ENCODE results near the gene ADCY7.

Gene ADCY7

DNA sequence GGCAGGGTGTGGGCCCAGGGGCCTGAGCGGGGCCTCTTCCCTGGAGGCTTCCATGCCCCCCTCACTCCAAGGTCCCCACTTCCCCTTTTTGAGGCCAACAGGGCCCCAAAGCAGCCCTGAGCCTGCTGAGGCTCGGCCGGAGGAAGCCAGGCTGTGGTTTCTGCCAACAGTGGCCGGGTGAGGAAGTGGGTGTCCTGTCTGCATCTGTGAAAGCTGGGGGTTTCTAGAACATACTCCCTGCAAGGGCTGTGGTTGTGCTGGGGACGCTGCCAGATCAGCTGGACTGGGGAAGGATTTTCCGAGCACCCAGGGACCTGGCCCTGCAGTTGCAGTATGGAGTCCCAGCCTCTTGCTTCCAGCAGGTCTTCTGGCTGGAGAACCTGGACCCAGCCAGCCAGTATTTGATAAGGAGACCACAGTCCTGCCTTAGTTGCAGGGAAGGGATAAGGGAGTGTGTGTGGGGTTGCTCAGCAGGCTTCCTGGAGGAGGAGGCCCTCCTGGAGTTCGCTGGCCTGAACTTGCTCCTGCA is 15.7 kb downstream of the ADCY7 start:
- DNase-seq (ENCODE audit: low read depth): peak; percentile 33

DNA sequence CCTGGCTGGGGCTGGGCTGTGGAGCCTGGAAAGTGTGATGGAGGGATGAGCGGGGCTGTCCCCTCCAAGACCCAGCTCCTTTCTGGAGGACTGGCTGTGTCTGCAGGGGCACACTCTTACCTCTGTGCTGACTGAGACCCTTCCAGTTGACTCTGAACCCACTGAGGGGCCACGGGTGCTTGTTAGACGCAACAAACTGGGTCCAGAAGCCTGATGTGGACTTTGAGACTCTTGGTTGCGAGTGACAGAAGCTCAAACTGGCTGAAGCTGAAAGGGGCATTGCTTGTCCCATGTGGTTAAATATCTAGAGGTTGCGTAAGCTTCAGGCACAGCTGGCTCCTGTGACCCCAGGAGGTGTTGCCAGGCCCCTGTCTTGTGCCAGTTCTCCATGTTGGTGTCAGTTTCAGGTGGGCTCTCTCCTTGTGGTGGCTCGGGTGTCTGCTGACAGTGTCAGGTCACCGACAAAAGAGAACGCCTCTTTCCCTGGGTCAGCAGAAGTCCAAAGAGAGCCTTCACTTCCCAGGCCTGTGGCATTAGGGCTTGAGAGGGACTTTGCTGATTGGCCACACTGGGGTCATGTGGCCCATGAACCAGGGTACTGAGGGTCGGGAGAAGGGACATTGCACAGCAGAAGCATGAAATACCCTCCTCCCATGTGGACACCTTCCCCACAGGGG is 16.7 kb downstream of the ADCY7 start:
- DNase-seq (ENCODE audit: low read depth): no peak

DNA sequence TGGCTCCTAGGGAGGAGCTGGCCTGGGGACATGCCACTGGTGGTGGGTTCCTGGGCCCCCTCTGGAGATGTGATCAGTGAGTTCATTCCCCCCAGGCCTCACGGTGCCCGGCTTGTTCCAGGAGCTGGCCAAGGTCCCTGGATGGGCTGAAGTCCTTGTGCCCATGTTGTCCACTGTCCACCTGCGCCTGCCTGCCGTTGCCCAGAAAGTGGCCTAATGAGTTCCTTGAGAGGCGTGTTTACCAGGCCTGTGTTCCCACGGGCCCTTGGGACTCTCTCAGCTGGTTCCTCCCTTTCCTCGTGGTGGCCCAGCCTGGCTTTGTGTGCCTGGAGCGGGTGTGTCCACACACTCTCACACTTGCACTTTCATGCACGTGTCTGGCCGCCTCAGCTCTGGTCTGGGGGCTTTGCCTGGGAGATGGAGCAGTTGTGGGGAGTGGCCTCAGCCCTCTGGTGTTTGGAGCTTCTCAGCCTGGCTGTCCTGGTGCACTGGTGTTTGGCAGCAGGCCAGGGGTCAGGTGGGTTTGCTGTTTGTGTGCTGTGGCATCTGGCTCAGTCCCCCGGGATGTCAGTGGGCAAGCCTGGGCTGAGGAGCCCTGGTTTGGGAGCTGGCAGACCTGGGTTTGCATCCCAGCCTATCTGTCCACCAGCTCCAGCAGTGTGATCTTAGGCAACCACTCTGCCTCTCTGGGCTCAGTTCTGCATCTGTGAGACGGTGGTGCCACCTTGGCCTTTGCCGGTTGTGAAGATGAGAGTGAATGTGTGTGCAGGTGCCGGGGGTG is 18.0 kb downstream of the ADCY7 start:
- no peak for DNase-seq (ENCODE audit: low read depth)

DNA sequence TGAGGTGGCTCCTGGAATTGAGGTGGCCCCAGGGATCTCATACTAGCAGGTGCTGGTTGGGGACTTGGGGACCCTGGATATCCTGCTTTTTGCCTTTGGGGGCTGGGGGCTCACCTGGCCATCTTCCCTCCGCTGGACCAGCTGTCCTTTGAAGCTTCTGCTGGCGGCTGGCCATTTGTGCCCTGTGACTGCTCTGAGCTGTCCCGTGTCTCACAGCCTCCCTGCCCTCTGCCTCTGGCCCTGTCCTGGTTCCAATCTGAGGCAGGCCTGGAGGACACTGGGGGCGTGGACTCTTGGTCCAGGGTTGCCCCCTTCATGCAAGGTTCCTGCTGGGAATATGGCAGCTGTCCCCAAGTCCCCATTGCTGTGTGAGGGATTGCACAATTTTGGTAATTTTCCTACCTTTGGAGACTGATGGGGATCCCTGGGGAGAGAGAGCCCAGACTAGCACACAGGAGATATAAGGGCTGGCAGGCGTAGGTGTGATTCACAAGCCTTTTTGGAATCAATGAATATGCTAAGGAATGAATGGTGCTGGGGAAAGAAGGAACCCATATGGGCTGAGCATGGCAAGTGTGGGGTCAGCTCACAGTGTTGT is 19.2 kb downstream of the ADCY7 start:
- no peak for DNase-seq (ENCODE audit: low read depth)

DNA sequence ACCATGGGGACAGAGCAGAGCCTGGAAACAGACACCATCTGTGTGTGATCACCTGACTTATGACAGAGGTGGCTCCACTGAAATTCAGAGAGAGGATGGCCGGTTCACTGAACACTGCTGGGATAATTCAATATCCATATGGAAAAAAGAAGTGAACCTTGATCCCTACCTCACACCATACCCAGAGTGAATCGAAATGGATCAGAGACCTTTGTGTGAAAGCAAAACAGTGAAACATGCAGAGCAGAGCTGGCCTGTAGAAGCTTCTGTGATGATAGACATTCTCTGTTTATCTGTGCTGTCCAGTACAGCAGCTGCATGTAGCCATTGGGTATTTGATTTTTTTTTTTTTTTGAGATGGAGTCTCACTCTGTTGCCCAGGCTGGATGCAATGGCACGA is 20.3 kb downstream of the ADCY7 start:
- no peak for DNase-seq (ENCODE audit: low read depth)

DNA sequence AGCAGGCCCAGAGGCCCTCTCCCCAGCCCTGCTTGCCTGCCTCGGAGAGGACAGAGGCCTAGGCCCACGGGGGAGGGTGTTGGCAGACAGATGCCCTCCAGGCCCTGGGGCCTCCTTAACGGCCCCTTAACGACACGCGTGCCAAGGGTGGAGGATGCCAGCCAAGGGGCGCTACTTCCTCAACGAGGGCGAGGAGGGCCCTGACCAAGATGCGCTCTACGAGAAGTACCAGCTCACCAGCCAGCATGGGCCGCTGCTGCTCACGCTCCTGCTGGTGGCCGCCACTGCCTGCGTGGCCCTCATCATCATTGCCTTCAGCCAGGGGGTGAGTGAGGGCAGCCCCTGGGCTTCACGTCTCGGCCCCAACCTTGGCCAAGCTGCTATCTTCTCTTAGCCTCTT is 21.7 kb downstream of the ADCY7 start:
- no peak for DNase-seq (ENCODE audit: low read depth)

DNA sequence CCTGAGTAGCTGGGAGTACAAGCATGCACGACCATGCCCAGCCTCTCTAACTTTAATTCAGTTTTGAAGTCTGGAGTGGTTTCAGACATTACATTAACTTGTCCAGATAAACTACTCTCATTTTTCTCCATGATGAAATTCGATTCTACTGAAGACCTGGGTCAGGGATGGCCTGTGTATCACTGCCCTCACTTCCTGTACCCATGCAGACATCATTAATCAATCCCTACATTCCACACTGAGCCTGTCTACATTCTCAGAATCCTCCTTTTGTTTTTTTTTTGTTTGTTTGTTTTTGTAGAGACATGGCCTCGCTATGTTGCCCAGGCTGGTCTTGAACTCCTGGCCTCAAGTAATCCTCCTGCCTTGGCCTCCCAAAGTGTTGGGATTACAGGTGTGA is 22.6 kb downstream of the ADCY7 start:
- no peak for DNase-seq (ENCODE audit: low read depth)

DNA sequence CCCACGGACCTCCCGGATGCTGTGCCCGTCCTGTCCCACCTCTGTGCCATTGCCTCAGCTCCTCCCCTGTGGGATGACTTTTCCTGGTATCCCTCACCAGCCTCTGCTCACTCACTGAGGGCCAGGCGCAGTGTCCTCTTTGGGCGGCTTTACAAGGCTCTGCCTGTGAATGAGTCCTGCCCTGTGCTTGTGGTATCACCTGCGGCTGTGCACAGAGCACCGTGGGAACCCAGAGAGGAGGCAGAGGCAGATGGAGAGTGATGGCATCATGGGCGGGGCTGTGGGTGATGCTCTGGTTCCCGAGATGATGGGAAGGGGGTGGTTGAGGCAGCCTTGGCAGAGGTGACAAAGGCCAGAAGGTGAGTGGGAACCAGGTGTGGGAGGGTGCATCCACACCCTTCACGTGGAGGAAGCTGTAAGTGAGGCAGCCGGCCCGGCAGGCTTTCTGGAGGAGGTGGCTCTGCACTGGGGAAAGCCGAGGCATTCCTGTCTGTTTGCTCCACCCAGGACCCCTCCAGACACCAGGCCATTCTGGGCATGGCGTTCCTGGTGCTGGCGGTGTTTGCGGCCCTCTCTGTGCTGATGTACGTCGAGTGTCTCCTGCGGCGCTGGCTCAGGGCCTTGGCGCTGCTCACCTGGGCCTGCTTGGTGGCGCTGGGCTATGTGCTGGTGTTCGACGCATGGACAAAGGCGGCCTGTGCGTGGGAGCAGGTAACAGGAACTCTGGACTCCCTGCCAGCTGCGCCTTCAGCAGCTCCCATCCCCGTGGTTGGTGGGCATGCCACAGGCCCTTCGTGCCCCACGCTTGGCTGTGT is 23.8 kb downstream of the ADCY7 start:
- DNase-seq (ENCODE audit: low read depth): no peak

DNA sequence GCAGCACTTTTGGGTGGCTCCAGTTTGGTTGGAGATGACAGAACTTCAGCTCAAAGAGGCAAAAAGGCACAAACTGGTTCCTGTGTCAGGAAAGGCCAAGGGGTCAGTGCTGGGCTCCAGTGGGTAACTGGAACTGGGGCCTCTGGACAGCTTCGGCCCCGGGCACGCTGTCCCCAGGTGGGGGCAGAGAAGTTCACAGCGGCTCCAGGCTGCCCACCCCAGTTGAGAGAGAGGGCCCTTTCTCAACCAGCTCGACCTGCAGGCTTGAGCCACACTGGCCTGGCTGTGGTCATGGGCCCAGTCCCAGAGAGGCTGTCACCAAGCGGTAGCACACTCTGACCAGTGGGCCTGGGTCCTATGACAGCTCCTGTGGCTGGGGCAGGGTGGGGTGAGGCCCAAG is 24.5 kb downstream of the ADCY7 start:
- DNase-seq (ENCODE audit: low read depth): no peak

DNA sequence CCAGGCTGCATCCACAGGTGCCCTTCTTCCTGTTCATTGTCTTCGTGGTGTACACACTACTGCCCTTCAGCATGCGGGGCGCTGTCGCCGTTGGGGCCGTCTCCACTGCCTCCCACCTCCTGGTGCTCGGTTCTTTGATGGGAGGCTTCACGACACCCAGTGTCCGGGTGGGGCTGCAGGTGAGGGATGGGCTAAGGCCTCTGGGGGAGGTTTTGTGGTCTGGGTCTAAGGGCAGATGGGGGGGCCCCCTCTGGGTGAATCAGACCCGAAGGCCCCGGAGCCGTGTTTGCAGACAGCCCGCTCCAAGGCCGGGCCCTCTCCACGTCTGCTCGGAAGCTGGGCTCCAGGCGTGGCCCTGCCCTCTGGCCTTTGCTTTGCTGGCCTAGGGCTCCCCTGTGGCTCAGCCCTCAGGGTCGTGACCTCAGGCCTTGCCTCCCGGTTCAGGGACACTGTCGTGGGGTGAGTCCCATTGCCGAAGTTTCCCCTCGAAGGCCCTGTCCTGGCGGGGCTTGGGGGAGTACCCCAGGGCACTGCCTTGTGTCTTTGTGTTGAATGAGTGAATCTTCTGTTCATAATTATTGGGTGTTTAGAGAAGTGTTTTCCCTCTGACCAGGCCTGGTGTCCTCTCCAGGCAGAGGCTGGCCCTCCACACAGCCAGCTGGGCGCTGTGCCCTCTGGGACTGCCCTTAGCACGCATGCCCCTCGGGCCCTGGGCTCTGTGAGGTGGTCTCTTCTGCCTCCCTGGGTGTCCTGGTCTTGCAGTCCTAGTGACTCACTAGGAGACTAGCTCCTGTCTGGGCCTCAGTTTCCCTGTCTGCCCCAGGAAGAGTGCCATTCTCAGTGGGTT is 25.6 kb downstream of the ADCY7 start:
- DNase-seq (ENCODE audit: low read depth): no peak

DNA sequence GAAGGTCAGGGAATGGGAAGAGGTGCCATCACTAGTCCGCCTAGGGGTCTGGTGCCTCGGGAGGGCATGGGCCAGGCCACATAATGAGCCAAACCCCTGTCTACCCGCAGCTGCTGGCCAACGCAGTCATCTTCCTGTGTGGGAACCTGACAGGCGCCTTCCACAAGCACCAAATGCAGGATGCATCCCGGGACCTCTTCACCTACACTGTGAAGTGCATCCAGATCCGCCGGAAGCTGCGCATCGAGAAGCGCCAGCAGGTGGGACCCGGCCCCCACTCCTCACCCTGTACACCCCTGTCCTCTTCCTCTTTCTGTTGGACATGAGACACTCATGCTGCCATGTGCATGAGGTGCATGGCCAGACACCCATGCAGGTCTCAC is 26.2 kb downstream of the ADCY7 start:
- DNase-seq (ENCODE audit: low read depth): no peak

DNA sequence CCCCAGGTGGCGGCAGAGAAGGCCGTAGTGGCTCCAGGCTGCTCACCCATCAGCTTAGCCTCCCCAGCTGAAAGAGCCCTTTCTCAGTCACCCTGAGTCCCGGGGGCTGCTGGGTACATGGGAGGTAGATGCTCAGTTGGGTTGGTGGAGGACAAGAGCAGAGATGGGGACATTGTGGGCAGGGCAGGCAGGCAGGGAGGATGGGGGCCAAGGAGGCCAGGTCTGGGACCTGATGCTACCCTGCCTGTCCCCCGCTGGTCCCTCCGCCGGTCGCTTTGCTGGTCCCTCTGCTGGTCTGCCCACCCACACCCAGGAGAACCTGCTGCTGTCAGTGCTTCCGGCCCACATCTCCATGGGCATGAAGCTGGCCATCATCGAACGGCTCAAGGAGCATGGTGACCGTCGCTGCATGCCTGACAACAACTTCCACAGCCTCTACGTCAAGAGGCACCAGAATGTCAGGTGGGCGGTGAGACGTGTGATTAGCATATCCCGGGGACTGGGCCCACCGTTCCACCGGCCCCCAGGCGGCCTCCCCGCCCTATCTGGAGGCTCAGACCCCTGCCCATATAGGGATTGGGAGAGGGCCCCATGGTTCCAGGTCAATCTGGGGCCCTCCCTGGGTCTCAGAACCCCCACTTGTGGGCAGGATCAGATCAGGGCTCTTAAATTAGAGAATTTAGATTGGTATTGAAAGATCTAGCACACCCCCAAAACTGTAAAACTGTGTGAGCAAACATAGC is 26.9 kb downstream of the ADCY7 start:
- no peak for DNase-seq (ENCODE audit: low read depth)

DNA sequence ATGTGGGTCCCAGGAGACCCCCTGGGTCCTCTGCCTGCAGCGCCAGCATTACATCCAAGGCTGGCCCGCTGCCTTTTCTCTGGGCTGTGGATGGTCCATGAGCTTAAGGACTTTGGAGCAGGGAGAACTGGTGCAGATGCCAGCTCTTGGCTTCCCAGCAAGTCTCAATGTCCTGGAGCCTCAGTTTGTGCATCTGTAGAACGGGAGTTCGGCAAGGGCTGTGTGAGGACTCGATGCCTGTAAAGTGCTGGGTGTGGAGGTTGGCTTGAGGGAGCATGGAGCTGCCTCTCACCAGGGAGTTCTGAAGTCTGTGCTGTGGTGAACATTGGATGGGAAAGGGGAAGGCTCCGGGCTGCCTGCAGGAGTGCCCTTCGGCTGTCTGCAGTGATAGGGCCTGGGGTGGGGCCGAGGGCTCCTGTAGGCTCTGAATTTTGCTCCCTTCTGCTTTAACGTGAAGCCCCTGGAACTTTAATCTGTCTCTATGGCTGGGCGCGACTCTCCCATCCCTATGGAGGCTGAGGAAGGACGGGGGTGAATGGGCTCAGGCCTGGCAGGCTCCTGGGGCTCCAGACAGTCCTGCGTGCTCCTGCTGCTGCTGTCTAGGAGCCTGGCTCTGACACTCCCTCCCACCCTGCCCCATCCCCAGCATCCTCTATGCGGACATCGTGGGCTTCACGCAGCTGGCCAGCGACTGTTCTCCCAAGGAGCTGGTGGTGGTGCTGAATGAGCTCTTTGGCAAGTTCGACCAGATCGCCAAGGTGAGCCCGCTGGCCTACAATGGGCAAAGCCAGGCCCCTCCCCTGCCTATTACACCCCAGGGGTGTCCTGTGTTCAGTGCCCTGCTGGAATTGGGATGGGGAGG is 27.9 kb downstream of the ADCY7 start:
- no peak for DNase-seq (ENCODE audit: low read depth)

DNA sequence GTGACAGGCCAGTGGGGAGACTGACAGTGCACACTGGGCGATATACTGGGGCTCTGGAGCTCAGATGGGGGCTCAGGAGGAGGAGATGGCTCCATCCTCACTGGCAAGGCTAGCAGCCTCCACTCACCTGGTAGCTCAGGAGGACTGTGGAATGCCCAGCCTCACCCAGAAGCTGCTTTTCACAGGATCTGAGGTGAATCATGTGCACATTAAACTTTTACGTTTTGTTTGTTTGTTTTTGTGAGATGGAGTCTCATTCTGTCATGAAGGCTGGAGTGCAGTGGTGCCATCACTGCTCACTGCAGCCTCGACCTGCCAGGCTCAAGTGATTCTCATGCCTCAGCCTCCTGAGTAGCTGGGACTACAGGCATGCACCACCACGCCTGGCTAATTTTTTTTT is 28.6 kb downstream of the ADCY7 start:
- no peak for DNase-seq (ENCODE audit: low read depth)

DNA sequence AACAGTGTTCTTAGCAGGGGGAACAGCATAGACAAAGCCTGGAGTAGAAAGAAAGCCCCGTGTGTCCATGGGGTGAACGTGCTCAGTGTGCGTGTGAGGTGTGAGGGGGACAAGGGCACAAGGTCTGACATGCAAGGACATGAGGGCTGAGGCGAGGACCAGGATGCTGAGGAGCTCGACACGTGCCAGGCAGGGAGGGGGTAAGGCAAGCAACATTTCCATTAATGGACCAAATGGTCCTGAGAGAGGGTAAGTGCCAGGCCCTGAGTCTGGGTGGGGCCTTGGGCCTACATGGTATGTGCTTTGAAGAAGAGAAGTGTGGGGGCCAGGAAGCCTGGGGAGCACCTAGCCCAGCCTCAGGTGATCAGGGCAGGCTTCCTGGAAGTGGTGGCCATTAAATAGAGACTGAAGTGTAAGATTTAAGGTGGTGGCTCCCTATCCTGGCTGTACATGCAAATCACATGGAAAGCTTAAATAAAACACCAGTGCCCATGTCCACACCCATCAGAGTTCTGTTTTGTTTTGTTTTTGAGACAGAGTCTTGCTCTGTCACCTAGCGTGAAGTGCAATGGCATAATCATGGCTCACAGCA is 29.3 kb downstream of the ADCY7 start:
- no peak for DNase-seq (ENCODE audit: low read depth)

DNA sequence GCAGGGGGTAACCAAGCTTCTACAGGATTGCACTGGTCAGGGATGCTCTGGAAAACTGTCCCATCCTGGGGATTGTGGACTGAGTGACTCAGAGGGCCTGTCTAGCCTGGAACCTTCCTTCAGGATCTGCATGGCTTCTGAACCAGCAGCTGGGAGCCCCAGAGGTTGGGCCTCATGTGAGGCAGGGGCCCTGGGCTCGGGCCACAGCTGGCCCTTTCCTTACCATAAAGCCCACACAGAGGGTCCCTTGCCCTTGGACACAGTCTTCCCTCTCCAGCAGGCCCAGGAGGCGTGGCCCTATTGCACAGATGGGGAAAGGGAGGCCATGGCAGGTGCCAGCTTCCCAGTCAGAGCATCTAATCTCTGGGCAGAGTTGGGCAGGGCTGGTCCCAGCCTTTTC is 30.5 kb downstream of the ADCY7 start:
- no peak for DNase-seq (ENCODE audit: low read depth)

DNA sequence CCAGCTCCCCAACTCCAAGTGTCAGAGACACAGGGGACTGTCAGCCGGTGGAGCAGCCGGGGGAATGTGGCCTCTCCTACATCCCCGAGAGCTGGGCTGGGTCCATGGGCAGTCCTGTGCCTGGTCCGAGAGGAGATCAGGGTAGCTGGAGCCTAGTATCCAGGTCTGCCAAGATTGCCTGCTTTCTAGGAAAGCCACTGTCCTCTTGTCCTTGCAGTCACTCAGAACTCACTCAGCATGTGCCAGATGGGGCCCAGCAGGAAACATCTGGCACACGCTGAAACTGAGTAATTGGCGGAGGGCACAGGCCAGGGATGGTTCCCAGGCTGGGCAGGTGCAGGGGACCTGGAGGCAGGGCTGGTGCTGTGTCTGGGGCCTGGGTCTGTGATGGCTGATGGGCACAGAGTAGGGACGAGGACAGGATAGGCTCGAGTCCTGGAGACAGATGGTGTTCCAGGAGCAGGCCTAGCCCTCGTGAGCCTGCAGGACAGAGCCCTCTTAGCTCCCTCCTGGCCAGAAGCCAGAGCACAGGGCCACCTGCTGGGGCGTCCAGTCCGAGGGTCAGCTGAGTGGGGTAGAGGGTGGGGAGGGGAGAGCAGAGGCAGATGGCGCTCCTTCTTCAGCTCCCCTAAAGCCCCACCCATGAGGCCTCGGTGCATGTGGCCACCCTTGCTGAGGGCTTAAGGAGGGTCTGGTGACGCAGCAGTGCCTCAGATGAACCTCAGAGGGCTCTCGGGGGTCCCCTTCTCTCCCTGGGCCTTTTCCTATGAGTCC is 31.1 kb downstream of the ADCY7 start:
- no peak for DNase-seq (ENCODE audit: low read depth)

DNA sequence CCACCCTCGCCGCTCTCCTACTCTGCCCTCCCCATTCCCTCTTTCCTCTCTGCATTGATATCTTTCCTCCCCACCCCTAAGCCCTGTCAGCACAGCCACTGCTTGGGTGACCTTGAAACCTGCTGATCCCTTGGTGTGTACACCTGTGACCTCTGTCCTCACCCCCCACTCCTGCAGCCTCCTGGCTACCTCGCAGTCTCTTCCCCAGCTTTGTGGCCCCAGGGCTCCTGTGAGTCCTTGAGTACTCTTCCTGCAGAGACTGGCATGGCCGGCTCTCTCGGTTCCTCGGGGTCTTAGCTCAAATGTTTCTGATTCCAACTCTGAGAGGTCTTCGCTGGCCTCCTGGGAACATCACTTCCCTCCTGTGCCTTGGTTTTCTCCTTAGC is 31.7 kb downstream of the ADCY7 start:
- DNase-seq (ENCODE audit: low read depth): no peak
